ENCODE data around the gene NUP160.
"Not testable (repeated sequence)": the region's sequence is repeated elsewhere in the genome, so short reads cannot be mapped to it uniquely, and the experiment has no call there.

NUP160 gene

DNA sequence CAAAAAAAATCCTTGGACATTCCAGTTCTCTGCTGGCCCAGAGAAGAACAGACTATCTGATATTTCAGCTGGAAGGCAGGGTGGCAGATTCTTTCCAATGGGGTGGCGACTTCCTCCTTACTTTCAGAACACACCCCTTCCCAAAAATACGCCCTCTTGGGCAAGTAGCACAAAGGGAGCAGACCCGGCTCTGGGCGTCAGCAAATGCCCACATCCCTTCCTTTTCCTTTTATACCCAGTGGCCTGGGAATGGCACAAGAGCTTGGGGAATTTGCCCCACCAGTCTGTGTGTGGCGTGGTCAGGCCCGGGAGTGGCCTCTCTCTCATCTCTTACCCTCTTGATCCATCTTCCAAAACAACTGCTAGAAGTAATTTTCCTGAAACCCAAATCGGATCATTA, 33.0 kb upstream of the NUP160 start:
- Histone ChIP-seq H3K36me3 (ENCODE audit: low read length) (no peaks in the 10 kb centered on the region), H3K4me2 (ENCODE audit: low read depth, low read length, poor library complexity, severe bottlenecking) (no peak overlapping the region), H3F3A (ENCODE audit: insufficient read depth) (no peaks in the 10 kb centered on the region), H4K20me1 (ENCODE audit: low read depth, low read length) (no peaks in the 10 kb centered on the region), H3K79me2 (ENCODE audit: insufficient read depth, low read length) (no peaks in the 10 kb centered on the region), H3K4me3 (ENCODE audit: insufficient read depth, low read length, poor library complexity, severe bottlenecking) (no peak overlapping the region), H3K27ac (ENCODE audit: low read depth, low read length) (no peak overlapping the region), H3K9me3 (ENCODE audit: insufficient read depth, low read length) (peaks cover 11% of the 10 kb centered on the region; the same call in 1 of the 2 replicates), H3K9me2 (replicated peaks; ENCODE audit: insufficient read depth, low read length) (no peaks in the 10 kb centered on the region), H3K9ac (ENCODE audit: low read length) (no peak overlapping the region), H3K27me3 (ENCODE audit: low read length) (no peaks in the 10 kb centered on the region), H2AFZ (ENCODE audit: low read depth, low read length, severe bottlenecking) (no peak overlapping the region)
- TF ChIP-seq, protein P1, sequence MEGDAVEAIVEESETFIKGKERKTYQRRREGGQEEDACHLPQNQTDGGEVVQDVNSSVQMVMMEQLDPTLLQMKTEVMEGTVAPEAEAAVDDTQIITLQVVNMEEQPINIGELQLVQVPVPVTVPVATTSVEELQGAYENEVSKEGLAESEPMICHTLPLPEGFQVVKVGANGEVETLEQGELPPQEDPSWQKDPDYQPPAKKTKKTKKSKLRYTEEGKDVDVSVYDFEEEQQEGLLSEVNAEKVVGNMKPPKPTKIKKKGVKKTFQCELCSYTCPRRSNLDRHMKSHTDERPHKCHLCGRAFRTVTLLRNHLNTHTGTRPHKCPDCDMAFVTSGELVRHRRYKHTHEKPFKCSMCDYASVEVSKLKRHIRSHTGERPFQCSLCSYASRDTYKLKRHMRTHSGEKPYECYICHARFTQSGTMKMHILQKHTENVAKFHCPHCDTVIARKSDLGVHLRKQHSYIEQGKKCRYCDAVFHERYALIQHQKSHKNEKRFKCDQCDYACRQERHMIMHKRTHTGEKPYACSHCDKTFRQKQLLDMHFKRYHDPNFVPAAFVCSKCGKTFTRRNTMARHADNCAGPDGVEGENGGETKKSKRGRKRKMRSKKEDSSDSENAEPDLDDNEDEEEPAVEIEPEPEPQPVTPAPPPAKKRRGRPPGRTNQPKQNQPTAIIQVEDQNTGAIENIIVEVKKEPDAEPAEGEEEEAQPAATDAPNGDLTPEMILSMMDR (IDR thresholded peaks at IDR 0.05; ENCODE audit: insufficient read depth, low read length, poor library complexity, severe bottlenecking), result no peak
- no peak for TF ChIP-seq EZH2phosphoT487 (conservative IDR thresholded peaks at IDR 0.05; ENCODE audit: low read length)

DNA sequence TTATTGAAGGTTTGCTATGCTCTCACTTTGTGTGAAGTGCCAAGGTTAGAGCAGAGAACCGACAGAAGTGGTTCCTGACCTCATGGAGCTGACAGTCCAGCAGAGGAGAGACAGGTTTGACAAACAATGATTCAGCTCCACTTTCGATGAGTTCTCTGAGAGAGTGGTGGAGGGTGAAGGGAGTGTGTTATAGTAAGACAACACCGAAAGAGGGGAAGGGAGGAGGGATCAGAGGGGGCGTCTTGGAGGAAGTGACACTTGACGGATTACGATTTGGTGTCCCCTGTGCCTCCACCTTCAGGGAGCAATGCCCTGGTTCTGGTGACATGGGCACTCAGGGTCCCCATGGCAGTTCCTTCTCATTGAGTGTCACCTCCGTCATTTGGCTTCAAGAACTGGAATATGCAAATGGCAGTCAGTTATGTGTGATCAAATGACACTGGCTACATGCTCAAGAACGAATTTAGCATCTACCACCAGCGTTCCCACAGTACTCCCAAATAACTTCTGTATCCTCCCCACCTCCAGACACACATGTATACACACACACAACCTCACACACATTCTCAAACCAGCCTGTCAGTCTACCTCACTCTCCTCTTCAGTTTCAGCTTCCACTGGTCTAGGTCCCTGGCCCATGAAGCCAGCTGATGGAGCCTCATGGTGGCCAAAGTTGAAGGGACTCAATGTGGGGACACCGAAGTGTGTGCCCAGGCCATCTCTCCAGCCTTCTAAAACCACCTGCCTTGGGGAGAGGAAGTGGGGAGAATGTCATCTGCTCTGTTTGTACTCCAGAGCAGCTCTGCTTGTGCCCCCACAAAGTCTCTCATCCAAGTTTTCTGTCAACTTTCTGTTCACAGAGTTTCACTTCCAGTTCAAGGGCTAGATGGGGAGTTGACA, 31.4 kb upstream of the NUP160 start:
- Histone ChIP-seq H3K9me2 (replicated peaks; ENCODE audit: insufficient read depth, low read length) (no peaks in the 10 kb centered on the region), H4K20me1 (ENCODE audit: low read depth, low read length) (no peaks in the 10 kb centered on the region), H2AFZ (ENCODE audit: low read depth, low read length, severe bottlenecking) (no peak overlapping the region), H3K4me3 (ENCODE audit: insufficient read depth, low read length, poor library complexity, severe bottlenecking) (no peak overlapping the region), H3K9ac (ENCODE audit: low read length) (no peak overlapping the region), H3K79me2 (ENCODE audit: insufficient read depth, low read length) (no peaks in the 10 kb centered on the region), H3K27ac (ENCODE audit: low read depth, low read length) (no peak overlapping the region), H3K36me3 (ENCODE audit: low read length) (no peaks in the 10 kb centered on the region), H3K27me3 (ENCODE audit: low read length) (no peaks in the 10 kb centered on the region), H3K4me2 (ENCODE audit: low read depth, low read length, poor library complexity, severe bottlenecking) (no peak overlapping the region), H3K9me3 (ENCODE audit: insufficient read depth, low read length) (peaks cover 15% of the 10 kb centered on the region; the same call in 1 of the 2 replicates), H3F3A (ENCODE audit: insufficient read depth) (no peaks in the 10 kb centered on the region)
- no peak for TF ChIP-seq EZH2phosphoT487 (conservative IDR thresholded peaks at IDR 0.05; ENCODE audit: low read length)
- TF ChIP-seq, protein P1 (IDR thresholded peaks at IDR 0.05; ENCODE audit: insufficient read depth, low read length, poor library complexity, severe bottlenecking), result no peak

DNA sequence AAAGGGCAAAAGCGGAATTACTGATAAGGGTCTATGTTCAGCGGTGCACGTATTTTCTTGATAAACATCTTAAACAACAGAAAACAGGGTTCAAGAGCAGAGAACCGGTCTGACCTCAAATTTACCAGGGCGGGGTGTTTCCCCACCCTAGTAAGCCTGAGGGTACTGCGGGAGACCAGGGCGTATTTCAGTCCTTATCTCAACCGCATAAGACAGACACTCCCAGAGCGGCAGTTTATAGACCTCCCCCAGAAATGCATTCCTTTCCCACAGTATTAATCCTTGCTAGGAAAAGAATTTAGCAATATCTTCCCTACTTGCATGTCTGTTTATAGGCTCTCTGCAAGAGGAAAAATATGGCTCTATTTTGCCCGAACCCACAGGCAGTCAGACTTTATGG, 27.7 kb upstream of the NUP160 start:
- H3K27me3 ChIP-seq (ENCODE audit: low read length); H3K79me2 ChIP-seq (ENCODE audit: insufficient read depth, low read length); H3K9me2 ChIP-seq (replicated peaks; ENCODE audit: insufficient read depth, low read length); H3K36me3 ChIP-seq (ENCODE audit: low read length); H3K27ac ChIP-seq (ENCODE audit: low read depth, low read length); H3K9ac ChIP-seq (ENCODE audit: low read length); H3F3A ChIP-seq (ENCODE audit: insufficient read depth); H2AFZ ChIP-seq (ENCODE audit: low read depth, low read length, severe bottlenecking); H4K20me1 ChIP-seq (ENCODE audit: low read depth, low read length); H3K4me2 ChIP-seq (ENCODE audit: low read depth, low read length, poor library complexity, severe bottlenecking); H3K4me3 ChIP-seq (ENCODE audit: insufficient read depth, low read length, poor library complexity, severe bottlenecking): not testable (repeated sequence)
- H3K9me3 ChIP-seq (ENCODE audit: insufficient read depth, low read length), result peaks cover 15% of the 10 kb centered on the region; the same call in 1 of the 2 replicates

DNA sequence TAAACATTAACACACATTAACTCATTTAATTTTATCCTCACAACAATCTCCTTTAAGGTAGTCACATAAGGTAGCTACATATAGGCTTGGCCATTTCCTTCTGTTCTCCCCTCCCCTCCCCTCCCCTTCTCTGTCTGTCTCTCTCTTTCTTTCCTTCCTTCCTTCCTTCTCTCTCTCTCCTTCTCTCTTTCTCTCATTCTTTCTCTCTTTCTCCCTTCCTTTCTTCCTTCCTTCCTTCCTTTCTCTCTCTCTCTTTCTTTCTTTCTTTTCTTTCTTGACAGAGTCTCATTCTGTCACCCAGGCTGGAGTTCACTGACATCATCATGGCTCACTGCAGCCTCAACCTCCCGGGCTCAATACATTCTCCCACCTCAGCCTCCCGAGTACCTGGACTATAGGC, 22.3 kb upstream of the NUP160 start:
- Histone ChIP-seq H3K4me3 (ENCODE audit: insufficient read depth, low read length, poor library complexity, severe bottlenecking) (no peak overlapping the region), H3K79me2 (ENCODE audit: insufficient read depth, low read length) (no peaks in the 10 kb centered on the region), H3K9ac (ENCODE audit: low read length) (no peak overlapping the region), H3K36me3 (ENCODE audit: low read length) (no peaks in the 10 kb centered on the region), H2AFZ (ENCODE audit: low read depth, low read length, severe bottlenecking) (no peak overlapping the region), H4K20me1 (ENCODE audit: low read depth, low read length) (no peaks in the 10 kb centered on the region), H3K27ac (ENCODE audit: low read depth, low read length) (no peak overlapping the region), H3K9me2 (replicated peaks; ENCODE audit: insufficient read depth, low read length) (no peaks in the 10 kb centered on the region), H3F3A (ENCODE audit: insufficient read depth) (no peaks in the 10 kb centered on the region), H3K4me2 (ENCODE audit: low read depth, low read length, poor library complexity, severe bottlenecking) (no peak overlapping the region), H3K9me3 (ENCODE audit: insufficient read depth, low read length) (no peaks in the 10 kb centered on the region), H3K27me3 (ENCODE audit: low read length) (no peaks in the 10 kb centered on the region)
- TF ChIP-seq, protein P1 (IDR thresholded peaks at IDR 0.05; ENCODE audit: insufficient read depth, low read length, poor library complexity, severe bottlenecking), result no peak
- no peak for TF ChIP-seq EZH2phosphoT487 (conservative IDR thresholded peaks at IDR 0.05; ENCODE audit: low read length)

All from SU-DHL-6 (cell line).